HT1080 (cell line): ENCODE measurements around the gene PAXIP1. TPM values are rescaled to one million over a fixed set of nuclear protein-coding genes. Genes with fewer than 3 reads are reported as not detected.

Experiments used
- DNase-seq: peaks from one replicate; pipeline ENCODE4 v3.0.0-alpha.2; 2015; ENCODE audit warnings: low read depth
- total RNA-seq: library from RNA; depleted of rRNA; stranded (reverse); fragments of >200 nt; shearing (Covaris generic); gene quantifications from 2 replicates; pipeline ENCODE4 v1.2.3, GENCODE V29; 2014

PAXIP1 gene
- total RNA-seq, 1 experiment from 2014 or later = 18.0 TPM

- DNase-seq = no peak
These were observed 5.0 kb downstream of the PAXIP1 start for GRCh38 chr7:154997840-154998370.

DNA sequence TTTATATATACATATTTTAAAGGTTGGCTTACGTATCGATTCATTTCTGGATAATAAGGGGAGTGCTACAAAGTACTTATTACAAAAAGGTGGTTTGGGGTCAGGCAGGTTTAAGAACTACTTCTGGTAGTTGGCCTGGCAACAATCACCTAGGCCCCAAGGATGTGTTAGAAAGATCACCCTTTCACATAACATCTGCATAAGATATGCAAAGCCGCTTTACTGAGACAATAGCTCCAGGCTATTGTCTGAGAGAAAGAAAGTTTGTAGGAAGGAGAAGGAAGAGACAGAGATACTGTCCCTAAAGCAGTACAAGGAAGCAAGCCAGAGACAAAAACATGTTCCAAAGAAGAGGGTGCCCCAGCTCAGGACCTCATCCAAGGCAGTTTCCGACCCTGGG, 6.2 kb downstream of the PAXIP1 start:
- no peak for DNase-seq

GRCh38 chr7:154996101-154996500, 6.8 kb downstream of the PAXIP1 start:
- no peak for DNase-seq

DNA sequence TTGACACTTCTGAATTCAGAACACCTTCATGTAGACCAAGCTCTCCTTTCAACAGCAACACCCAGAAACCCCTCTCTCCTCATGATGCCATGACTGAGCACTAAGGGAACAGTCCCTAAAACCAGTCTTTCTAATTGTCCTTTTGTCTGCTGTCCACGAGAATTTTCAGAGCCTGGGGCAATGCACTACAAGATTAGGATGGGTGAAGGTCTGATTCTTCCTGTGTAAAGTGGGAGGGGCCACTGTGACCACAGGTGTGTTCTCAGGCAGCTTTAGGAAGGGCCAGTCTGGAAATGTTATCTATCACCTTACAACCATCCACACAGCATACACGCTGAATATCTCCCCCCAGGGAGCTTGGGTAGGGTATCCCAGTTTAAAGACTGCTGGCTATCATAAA, 7.9 kb downstream of the PAXIP1 start:
- no peak for DNase-seq

DNA sequence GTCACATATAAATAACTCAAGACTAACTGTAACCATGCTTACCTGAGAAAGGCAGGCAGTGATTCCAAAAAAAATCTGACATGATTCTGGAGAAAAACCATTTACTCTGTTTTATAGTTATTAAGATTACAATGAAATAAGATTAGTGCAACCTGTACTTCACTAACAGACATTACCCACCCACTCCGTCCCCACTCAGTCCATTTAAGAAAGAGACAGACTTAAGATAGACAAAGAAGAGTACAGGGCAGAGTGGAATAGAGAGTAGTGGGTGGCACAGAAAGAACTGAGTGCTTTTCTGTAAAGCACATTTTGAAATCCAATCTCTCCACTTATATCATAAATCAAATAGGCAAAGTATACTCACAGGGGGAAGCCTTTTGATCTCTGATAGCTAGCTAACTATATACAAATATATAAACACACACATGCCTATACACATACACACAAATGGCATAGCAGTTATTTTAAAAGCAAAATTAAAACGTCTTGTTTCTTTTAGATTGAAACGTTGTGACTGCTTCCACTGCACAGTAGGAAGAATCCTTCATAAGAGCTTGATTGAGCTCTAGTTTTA, 11.9 kb downstream of the PAXIP1 start:
- DNase-seq = no peak

GRCh38 chr7:154987571-154987970, 15.4 kb downstream of the PAXIP1 start:
- DNase-seq = no peak

- no peak for DNase-seq
These were observed 16.6 kb downstream of the PAXIP1 start for GRCh38 chr7:154986200-154986945.

GRCh38 chr7:154985230-154985629, 17.7 kb downstream of the PAXIP1 start:
- no peak for DNase-seq

DNA sequence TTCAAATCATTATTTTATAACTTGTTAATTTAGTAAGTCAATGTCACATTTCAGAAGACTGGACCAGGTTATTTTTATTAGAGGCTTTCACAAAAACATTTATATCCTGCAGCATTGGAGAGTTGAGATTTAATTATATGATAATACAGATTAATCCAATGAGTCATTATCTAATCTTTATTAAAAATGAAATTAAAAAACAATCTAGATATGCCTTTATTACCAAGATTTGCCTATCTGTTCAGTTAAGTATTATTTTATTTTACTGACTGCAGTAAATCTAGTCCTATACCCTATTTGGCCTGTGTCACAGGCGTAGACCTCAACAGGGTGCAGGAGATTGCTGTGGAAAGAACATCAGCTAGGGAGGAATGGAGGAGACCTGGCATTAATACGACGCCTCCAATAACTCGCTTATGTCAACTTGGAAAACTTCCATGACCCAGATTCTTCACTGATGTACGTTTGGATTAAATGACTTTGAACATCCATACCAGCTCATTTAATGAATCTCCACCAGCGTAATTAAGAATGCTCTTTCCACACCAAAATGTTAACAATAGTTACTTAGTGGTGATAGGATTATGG, 18.2 kb downstream of the PAXIP1 start:
- DNase-seq = no peak

DNA sequence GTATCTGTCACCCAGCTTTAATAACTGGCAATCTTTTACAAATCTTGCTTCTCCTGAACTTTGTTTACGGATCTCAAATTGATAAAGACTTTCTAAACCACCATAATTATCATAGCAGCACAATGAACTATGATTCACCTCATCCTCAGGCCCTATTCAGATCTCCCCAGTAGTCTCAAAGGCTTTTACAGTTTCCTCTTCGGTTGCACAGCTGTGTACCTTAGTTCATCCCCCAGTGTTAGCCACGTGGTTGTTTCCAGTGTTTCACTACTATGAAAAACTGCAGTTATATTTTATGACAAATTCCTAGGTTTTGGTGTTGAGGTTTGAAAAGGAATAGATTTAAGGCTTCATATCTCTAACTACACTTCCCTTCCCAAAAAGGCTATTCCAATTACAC, 24.9 kb downstream of the PAXIP1 start:
- no peak for DNase-seq

GRCh38 chr7:154977250-154977649, 25.7 kb downstream of the PAXIP1 start:
- DNase-seq = no peak

- DNase-seq = no peak
These were observed 26.1 kb downstream of the PAXIP1 start for GRCh38 chr7:154976844-154977243.

DNA sequence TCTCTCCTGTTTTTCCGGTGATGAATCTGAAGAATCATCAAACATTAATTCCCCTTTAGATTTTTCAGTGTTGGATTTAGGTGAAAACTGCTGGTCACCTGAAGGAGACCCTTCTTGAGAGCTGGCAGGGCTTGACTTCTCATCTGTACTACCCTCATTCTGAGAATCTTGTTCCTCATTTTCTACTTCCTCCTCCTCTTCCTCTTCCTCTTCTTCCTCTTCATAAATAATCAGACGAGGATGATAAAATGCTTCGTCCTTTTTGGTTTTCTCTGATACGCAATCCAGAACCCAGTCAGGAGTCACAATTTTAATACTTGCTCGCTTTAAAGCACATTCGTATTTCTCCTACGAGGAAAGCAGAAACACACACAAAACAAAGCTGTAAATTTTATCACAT, 26.9 kb downstream of the PAXIP1 start:
- DNase-seq = no peak

GRCh38 chr7:154973381-154973780, 29.5 kb downstream of the PAXIP1 start:
- DNase-seq = no peak

- DNase-seq = no peak
These were observed 34.5 kb downstream of the PAXIP1 start for GRCh38 chr7:154968336-154969001.

GRCh38 chr7:154967401-154967955, 35.4 kb downstream of the PAXIP1 start:
- no peak for DNase-seq

DNA sequence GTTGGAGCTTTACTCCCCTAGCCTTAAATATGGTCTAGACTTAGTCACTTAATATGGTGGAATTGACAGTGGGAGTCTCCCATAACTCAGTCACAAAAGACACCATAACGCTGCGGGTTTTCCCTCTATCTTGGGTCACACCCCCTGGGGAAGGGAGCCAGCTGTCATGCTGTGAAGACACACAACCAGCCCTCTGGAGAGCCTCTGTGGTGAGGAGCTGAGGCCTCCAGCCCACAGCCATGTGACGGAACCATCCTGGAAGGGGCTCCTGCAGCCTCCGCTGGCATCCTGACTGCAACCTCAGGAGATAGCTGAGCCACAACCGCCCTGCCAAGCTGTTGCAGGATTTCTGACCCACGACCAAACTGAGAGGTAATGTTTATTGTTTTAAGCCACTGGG, 37.9 kb downstream of the PAXIP1 start:
- DNase-seq = no peak

DNA sequence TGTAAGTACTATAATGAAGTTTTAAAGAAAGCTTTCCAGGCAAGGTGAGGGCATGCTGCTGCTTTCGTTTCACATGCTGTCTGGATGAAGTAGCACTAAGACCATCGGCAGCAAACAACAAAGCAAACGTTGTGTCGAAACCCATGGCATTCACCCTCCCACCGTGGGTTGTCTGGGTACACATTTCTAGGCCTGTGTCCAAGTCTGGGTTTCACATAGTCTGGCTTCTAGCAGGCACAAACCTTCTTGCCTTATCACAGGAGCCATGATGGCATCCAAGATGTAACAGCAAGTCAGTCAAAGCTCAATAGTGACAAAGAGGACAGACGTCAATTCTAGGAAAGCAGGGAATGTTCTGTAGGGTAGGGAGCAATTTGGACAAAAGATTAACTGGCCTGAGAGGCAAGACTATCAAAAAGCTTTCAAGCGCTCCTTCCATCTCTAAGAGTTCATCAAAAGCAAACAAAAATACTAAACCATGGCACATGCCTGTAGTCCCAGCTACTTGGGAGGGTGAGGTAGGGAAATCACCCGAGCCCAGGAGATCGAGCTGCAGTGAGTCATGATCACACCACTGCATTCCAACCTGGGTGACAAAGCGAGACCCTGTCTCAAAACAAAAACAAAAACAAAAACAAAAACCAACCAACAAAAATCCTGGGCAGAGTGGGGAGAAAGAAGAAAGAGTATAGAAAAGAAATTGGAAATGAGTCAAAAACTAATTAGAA, 42.7 kb downstream of the PAXIP1 start:
- peak; percentile 13 for DNase-seq

DNA sequence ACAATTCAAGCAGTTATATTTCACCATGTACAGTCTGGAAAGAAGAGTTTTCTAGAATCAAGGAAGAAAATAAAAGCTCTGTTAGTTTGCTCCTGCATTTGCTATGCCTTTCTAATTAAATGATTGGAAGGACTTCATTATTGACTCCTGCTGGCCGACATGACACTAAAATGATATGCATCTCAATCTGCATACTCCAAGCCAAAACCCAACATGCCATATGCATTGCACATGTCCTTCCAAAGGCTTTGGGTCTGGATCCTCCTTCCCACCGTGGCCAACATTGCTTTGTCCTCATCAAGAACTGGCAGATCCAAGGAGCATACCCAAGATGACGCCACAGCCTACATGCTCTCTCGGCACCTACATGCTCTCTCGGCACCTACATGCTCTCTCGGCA, 46.5 kb downstream of the PAXIP1 start:
- DNase-seq = no peak

GRCh38 chr7:154953006-154953684, 49.8 kb downstream of the PAXIP1 start:
- DNase-seq = peak; percentile 30
